Esophagus muscularis mucosa (tissue), 4 donors: Measurements from ENCODE around the gene GPC6. TPM values are rescaled to one million over a fixed set of nuclear protein-coding genes. Genes with fewer than 3 reads are reported as not detected.

ENCODE experiments used
- DNase-seq: peaks from one replicate; pipeline ENCODE4 v3.0.0-alpha.2; 2017; ENCODE audit errors: extremely low spot score
- H3K27ac ChIP-seq, 4 donors: fragments of 200-600 bp; sonication (generic); replicated peaks in 1 of 4; 1 replicate in 3 of 4; 2 replicates in 1 of 4; pipeline ENCODE4 v1.5.1; 2016 to 2019; ENCODE audit warnings: mild to moderate bottlenecking in 1 of 4
- H3K27me3 ChIP-seq, 4 donors: fragments of 200-600 bp; sonication (generic); one replicate each; pipeline versions ENCODE4 v1.5.1 to v1.6.0; 2016 to 2019
- H3K36me3 ChIP-seq, 4 donors: fragments of 200-600 bp; sonication (generic); one replicate each; pipeline ENCODE4 v1.5.1; 2016 to 2019
- H3K4me1 ChIP-seq, 4 donors: fragments of 200-600 bp; sonication (generic); one replicate each; pipeline ENCODE4 v1.5.1; 2016 to 2019
- H3K4me3 ChIP-seq, 4 donors: fragments of 200-600 bp; sonication (generic); 1 replicate in 2 of 4; 2 replicates in 2 of 4; pipeline ENCODE4 v1.5.1; 2016 to 2019; ENCODE audit warnings: mild to moderate bottlenecking in 4 of 4, moderate library complexity in 1 of 4
- H3K9me3 ChIP-seq, 4 donors: fragments of 200-600 bp; sonication (generic); 1 replicate in 3 of 4; 2 replicates in 1 of 4; pipeline ENCODE4 v1.5.1; 2016 to 2019
- EP300 ChIP-seq: sonication (generic); formaldehyde crosslinking; IDR thresholded peaks from one replicate; pipeline ENCODE4 v1.6.1; 2017; ENCODE audit warnings: antibody characterized with exemption
- POLR2A ChIP-seq: fragments of 450-650 bp; IDR thresholded peaks from one replicate; pipeline ENCODE4 v1.6.1; 2017; ENCODE audit warnings: antibody characterized with exemption, moderate library complexity, mild to moderate bottlenecking, low read depth
- POLR2AphosphoS5 ChIP-seq, 2 donors: sonication (generic); formaldehyde crosslinking; IDR thresholded peaks; one replicate each; pipeline ENCODE4 v1.6.1; 2017; ENCODE audit warnings: antibody characterized with exemption in 2 of 2
- WGBS: methylation state at CpG from one replicate; pipeline ENCODE4 v1.1.5; 2018; 5-methylcytosine and 5-hydroxymethylcytosine counted together
- intact Hi-C: fragments of 100-400 bp; cut with DNase I; formaldehyde crosslinking; loops from one replicate; pipeline ENCODE4 v1.15.1; 2023
- total RNA-seq, 4 donors: library from RNA; depleted of rRNA; stranded (reverse); fragments of >200 nt; gene quantifications; one replicate each; pipeline versions ENCODE4 v1.1.0 to v1.2.1, GENCODE V29; 2016
- TF ChIP-seq, protein P1 (sequence below), 3 experiments: fragments of 200-600 bp in 2 of 3; fragments of 450-650 bp in 1 of 3; sonication (generic) in 2 of 3; IDR thresholded peaks; one replicate each; pipeline ENCODE4 v1.5.1; 2017 to 2019; ENCODE audit warnings: antibody characterized with exemption in 3 of 3, mild to moderate bottlenecking in 2 of 3, moderate library complexity in 1 of 3

GPC6 gene
- total RNA-seq, 4 donors from 2014 or later: 6.5 to 17.2 (median 13.5) TPM

DNA sequence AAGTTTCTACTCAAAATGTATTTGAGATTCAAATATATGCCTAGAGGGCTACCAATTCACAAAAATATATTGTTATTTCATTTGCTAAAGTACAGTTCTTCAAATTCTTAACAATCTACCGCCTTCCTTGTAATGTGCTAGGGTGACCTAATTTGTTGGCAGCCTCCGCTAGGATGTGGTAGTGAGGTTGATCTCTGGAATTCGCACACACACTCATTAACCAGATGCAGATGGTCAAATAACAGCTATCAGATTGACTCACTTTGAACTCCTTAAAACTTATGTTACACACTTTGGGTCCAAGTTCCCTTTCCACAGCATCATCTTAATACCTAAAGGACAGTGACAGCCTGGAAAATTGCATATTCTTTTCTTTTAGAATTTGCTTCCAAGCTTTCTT is 885.6 kb downstream of the GPC6 start:
- Histone ChIP-seq H3K4me1 (no peaks in the 10 kb centered on the region), H3K27me3 (no peaks in the 10 kb centered on the region), H3K36me3 (no peaks in the 10 kb centered on the region), H3K27ac (no peak overlapping the region), H3K9me3 (no peaks in the 10 kb centered on the region), H3K4me3 (no peak overlapping the region)
- DNase-seq: no peak
- 62% methylated on average over 3 of the region's 3 CpGs for WGBS
- intact Hi-C loops: no loop called here
- TF ChIP-seq POLR2A: no peak
- TF ChIP-seq, protein P1, sequence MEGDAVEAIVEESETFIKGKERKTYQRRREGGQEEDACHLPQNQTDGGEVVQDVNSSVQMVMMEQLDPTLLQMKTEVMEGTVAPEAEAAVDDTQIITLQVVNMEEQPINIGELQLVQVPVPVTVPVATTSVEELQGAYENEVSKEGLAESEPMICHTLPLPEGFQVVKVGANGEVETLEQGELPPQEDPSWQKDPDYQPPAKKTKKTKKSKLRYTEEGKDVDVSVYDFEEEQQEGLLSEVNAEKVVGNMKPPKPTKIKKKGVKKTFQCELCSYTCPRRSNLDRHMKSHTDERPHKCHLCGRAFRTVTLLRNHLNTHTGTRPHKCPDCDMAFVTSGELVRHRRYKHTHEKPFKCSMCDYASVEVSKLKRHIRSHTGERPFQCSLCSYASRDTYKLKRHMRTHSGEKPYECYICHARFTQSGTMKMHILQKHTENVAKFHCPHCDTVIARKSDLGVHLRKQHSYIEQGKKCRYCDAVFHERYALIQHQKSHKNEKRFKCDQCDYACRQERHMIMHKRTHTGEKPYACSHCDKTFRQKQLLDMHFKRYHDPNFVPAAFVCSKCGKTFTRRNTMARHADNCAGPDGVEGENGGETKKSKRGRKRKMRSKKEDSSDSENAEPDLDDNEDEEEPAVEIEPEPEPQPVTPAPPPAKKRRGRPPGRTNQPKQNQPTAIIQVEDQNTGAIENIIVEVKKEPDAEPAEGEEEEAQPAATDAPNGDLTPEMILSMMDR (IDR thresholded peaks at IDR 0.05): no peak
- TF ChIP-seq POLR2AphosphoS5 (IDR thresholded peaks at IDR 0.05): no peak
- no peak for TF ChIP-seq EP300

- Histone ChIP-seq H3K4me3 (no peak overlapping the region), H3K27me3 (no peaks in the 10 kb centered on the region), H3K36me3 (no peaks in the 10 kb centered on the region), H3K4me1 (no peaks in the 10 kb centered on the region), H3K27ac (no peak overlapping the region), H3K9me3 (no peaks in the 10 kb centered on the region)
- TF ChIP-seq EP300 (no peak), POLR2A (no peak), POLR2AphosphoS5 (IDR thresholded peaks at IDR 0.05) (no peak)
- TF ChIP-seq, protein P1 (IDR thresholded peaks at IDR 0.05): no peak
- no peak for DNase-seq
- intact Hi-C loops: no loop called here
- 81% methylated on average over 2 of the region's 2 CpGs for WGBS
Measured at GRCh38 chr13:94112731-94113130, 886.1 kb downstream of the GPC6 start.

DNA sequence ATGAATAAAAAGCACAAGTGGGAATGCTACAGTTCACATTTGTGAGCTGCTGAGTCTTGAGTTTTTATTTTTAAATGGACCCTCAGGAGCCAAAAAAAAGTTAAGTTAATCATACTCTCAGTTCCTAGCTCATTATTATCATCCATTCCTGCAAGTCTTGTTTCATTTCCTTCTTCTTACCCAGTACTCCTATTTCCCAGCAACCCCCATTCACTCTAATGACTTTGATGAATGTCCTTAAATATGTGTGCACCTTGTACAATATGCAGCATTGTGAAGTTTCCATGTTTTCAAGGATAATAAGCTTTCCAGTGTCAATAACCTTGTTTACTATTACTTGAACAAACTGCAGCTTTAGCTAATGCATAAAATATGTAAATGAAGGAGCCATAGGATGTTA is 886.6 kb downstream of the GPC6 start:
- TF ChIP-seq, protein P1 (IDR thresholded peaks at IDR 0.05): no peak
- TF ChIP-seq POLR2A: no peak
- no peak for TF ChIP-seq POLR2AphosphoS5 (IDR thresholded peaks at IDR 0.05)
- no peak for TF ChIP-seq EP300
- intact Hi-C loops: no loop called here
- no peak overlapping the region for H3K4me3 ChIP-seq

DNA sequence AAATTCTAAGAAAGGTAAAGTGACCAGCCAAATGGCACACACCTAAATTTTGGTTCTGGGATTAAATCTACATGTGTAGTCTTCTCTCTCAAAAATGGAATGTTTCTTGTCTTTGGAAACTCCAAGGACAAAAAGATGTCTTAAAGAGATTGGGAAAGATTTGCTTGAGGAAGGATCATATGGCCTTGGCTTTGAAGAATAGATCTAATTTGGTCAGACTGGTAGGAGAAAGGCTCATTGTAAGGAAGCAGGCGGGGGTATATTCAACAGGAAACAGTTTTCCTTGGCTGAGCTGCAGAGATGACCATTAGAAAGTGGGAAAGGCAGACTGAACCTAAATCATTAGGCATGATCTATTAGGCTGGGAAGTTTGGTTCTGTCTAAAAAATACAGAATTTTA is 887.6 kb downstream of the GPC6 start:
- H3K4me1 ChIP-seq: no peaks in the 10 kb centered on the region
- H3K4me3 ChIP-seq: no peak overlapping the region
- H3K9me3 ChIP-seq: no peaks in the 10 kb centered on the region
- TF ChIP-seq POLR2A (no peak), POLR2AphosphoS5 (IDR thresholded peaks at IDR 0.05) (no peak), EP300 (no peak)
- TF ChIP-seq, protein P1 (IDR thresholded peaks at IDR 0.05): no peak
- no peaks in the 10 kb centered on the region for H3K27me3 ChIP-seq
- H3K36me3 ChIP-seq: no peaks in the 10 kb centered on the region
- no peak overlapping the region for H3K27ac ChIP-seq
- intact Hi-C loops: no loop called here
- 83% methylated on average over 1 of the region's 1 CpG for WGBS
- DNase-seq: no peak

More for the DNA sequence above, 886.6 kb downstream of the GPC6 start:
- H3K9me3 ChIP-seq: no peaks in the 10 kb centered on the region
- DNase-seq: no peak
- H3K4me1 ChIP-seq: no peaks in the 10 kb centered on the region
- no peaks in the 10 kb centered on the region for H3K36me3 ChIP-seq
- no peaks in the 10 kb centered on the region for H3K27me3 ChIP-seq
- no peak overlapping the region for H3K27ac ChIP-seq

- 86% methylated on average over 1 of the region's 1 CpG for WGBS
- Histone ChIP-seq H3K4me3 (no peak overlapping the region), H3K36me3 (no peaks in the 10 kb centered on the region), H3K9me3 (no peaks in the 10 kb centered on the region), H3K27ac (no peak overlapping the region), H3K27me3 (no peaks in the 10 kb centered on the region), H3K4me1 (no peaks in the 10 kb centered on the region)
- no peak for DNase-seq
- TF ChIP-seq POLR2A (no peak), EP300 (no peak), POLR2AphosphoS5 (IDR thresholded peaks at IDR 0.05) (no peak)
- TF ChIP-seq, protein P1 (IDR thresholded peaks at IDR 0.05): no peak
- intact Hi-C loops: no loop called here
Measured at GRCh38 chr13:94115054-94115453, 888.4 kb downstream of the GPC6 start.
